Left renal pelvis (tissue), 4 donors: Measurements from ENCODE around the gene FRS3. TPM values are rescaled to one million over a fixed set of nuclear protein-coding genes. Genes with fewer than 3 reads are reported as not detected.

Experiments used
- DNase-seq, 4 donors: peaks; one replicate each; pipeline ENCODE4 v3.0.0-alpha.2; 2013; ENCODE audit warnings: low read depth in 4 of 4, low spot score in 3 of 4
- polyA plus RNA-seq, 4 donors: library from polyadenylated mRNA; unstranded; fragments of 120-200 nt; gene quantifications; one replicate each; pipeline ENCODE4 v1.2.1, GENCODE V29; 2013; ENCODE audit not compliant: insufficient read length in 4 of 4

The FRS3 gene
- polyA plus RNA-seq, 4 donors: 5.0 to 8.4 (median 6.3) TPM

DNA sequence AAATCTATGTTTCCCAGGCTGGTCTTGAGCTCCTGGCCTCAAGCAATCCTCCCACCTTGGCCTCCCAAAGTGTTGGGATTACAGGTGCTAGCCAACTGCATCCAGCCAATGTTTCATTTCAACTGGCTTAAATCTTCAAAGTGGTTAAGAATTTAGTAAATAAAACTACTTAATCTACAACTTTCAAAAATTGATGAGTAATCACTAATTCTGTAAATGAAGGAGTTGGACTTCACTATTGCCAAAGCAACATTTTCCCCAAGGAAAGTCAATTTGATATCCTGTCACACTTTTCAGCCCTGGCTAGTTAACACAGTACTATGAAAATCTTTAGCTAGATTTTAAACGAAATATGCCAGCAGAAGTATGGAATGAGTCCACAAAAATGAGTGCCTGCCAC lies 11.6 kb upstream of the FRS3 start:
- no peak for DNase-seq

DNA sequence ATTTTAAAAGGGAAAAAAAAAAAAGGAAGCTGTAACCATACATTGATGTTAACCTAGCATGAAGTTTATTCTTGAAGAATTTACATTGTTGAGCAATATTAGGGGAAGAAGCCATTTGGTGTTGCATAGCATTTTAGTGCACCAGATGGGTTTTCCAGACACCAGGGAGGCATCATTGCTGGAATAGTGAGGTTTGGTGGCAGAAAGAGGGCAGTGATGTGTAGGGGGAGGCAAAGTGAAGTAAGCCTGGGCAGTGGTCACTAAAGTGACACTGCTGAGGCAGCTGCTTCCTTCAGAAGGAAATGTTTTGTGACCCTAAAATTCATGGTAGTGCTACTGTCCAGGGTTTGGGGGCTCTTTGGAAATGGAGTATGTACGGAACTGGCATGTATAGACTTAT lies 10.3 kb upstream of the FRS3 start:
- DNase-seq: no peak

DNA sequence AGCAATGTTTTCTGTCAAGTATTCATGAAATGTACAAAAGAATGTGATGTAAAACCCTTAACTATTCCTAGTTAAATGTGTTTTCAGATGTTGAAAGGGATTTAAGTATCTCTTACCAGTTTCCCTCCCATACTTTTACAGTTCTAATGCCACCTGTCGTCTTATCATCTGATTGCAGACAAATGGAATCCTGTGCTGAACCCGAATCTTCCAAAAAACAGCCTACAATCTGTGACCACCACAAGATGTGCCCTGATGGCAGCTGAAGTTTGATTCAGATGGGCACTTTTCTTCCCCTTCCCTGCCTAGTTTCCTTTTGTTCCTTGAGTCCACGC lies 9.7 kb upstream of the FRS3 start:
- DNase-seq: no peak

DNA sequence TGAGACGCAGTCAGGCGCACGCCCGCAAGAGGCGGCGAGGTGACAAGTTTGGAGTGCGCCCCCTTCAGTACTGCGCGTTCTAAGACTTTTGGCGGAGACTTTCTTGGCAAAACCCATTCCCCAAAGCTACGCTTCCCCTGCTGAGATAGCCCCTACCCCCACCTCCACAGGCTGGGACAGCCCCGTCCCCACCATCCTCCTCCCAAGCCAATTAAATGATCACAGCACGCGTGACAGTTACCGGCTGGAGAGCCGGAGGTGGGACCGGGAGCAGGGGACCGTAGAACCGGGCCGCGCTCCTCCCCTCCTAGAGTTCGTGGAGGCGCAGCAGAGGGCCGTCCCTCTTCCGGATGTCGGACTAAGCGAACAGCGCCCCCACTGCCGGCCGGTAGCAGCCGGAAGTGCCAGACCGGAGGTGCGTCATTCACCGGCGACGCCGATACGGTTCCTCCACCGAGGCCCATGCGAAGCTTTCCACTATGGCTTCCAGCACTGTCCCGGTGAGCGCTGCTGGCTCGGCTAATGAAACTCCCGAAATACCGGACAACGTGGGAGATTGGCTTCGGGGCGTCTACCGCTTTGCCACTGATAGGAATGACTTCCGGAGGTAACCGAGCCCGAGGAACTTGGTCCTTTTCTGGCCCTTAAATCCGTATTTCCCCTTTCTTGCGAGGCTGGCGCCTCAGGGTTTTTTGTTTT lies 7.7 kb upstream of the FRS3 start, which contains the start of gene TOMM6:
TOMM6 (plus strand) TSS at position 476 of the 699 bp plus-strand sequence; CDS start at position 480, 4 bp downstream.
- DNase-seq: peak; percentile 85 to 91 (median 88)

DNA sequence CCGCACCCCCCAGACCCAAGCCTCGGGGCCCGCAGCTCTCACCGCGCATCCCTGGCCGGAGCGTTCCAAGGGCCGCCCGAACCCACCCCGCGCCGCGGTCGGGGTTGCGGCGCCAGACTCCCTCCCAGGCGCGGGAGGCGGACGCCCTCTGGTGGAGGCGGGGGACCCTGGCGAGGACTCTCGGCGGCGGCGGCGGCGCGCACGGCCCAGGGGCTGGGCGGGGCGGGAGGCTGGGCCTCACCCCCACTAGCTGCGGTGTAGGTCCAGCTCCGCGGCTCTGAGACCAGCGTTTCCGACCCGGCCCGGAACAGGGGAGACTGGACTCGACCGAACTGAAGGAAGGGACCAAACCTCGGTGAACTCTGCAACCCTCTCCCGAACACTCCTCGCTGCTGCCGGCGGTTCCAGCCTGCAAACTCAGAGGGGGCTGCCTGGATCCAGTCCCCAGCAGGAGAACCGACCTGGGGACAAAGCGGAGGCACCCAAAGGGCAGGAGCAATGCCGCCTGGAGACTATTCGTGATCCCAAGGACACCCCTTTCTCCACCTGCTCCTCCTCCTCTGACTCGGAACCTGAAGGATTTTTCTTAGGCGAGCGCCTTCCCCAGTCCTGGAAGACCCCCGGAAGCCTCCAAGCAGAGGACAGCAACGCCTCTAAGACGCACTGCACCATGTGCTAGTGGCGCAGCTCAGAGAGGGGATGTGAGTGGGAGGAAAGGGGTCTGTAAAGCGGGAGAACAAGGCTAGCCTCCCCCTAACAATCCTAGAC lies 6.9 kb upstream of the FRS3 start:
- peak in 1 of 4 donors; percentile 68 for DNase-seq

DNA sequence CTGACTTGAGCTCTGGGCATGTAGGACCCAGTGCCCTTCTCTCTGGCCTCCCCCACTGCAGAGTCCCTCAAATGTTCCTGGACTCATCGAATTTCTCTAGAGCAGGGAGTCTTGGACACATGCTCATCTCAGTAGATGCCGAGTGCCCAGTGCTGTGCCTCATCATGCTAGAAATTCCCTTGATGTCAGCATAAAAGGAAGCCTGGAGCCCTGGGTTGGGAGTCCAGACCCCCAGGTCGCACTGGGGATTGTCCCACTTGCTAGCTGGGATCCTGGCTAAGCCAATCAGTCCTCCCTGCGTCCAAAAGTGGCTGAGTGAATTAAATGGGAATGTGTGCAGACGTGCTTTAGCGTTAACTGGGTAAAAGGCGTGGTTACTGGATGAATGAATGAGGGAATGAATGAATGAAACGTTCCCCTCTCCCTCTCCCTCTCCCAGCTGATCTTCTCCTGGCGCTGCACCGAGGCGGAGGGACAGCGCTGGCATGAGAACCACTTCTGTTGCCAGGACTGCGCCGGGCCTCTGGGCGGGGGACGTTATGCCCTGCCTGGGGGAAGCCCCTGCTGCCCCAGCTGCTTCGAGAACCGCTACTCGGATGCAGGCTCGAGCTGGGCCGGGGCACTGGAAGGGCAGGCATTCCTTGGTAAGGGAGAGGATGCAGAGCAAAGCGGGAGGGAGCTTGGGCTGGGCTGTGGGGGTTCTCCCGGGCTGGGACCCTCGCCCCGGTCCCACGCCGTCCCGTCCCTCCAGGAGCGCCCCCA lies 6.2 kb upstream of the FRS3 start:
- no peak for DNase-seq

DNA sequence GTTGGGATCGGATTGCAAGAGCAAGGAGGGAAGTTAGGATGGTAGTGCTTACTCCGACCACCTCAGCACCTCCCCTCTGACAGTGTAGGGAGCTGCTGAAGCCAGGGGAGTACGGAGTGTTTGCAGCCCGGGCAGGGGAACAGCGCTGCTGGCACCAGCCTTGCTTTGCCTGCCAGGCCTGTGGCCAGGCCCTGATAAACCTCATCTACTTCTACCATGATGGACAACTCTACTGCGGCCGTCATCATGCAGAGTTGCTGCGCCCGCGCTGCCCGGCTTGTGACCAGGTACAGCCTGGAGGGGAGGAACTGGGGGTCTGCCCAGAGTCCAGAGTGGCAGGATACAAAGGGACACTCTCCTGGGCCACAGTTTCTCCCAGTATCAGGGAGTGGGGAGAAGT lies 5.6 kb upstream of the FRS3 start:
- DNase-seq: no peak

DNA sequence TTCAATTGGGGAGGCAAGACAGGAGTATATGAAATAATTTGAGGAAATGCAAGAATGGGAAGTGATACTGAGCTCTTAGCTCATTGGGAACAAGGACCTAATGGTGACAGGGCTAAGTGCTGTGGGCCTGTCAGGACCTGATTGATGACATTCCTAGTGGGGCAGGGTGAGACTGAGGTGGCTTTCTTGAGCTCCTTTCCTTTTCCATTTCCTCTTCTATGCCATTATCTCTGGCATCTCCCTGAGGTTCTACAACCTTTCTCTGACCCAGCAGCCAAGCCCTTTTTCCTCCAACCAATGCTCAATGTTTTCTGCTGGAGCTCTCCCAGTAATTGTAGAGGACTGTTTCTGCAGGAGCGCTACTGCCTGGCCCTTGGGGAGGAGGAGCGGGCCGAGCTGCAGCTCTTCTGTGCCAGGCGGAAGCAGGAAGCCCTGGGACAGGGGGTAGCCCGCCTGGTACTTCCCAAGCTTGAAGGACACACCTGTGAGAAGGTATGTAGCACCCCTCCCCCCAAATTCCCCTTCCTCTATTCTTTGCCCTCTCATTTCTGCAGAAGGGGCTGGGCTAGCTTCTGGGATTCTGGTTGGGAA lies 5.0 kb upstream of the FRS3 start:
- no peak for DNase-seq

DNA sequence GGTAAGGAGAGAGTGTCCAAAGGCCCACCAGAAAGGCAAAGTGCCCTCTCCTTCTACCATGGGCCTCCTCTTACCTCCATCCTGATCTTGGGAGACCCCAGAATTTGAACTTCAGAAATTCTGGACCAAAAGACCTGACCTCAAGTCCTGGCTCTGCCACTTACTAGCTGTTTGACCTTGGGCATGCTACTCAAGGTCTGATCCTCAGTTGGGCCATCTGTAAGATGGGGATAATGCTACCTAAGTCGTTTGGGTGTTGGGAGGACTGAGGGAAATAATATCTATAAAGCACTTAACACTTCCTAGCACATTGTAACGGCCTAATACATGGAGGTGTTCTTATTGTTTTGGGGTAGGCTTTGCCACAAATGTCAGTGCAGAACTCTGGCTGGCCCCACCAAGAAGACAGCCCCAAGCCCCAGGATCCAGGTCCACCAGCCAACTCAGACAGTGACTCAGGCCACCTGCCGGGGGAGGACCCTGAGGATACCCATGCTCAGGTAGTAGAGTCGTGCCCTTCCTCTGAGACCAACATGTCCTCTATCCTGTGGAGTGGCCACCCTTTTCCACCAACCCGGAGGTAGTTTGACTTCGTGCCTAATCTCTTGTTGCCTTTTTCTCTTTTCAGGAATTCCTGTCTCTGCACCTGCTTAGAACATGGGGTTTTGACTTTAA lies 3.5 kb upstream of the FRS3 start:
- no peak for DNase-seq

DNA sequence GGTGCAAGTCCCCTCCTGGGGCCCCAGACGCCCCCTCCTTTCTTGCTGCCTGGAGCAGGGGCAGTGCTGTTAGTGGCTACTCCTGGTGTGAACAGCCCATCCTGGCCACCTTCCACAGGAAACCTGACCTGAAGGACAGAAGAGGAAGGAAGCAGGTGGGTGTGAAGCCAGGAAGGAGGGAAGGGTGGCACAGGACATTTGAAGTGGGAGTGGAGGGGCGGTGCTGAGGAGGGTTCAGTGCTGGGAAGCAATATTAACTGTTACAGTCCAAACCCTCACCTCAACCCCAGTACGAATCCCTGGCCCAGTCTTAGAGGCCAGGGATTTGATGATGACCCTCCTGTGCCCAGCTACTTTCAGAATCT lies 1.6 kb upstream of the FRS3 start:
- no peak for DNase-seq

DNA sequence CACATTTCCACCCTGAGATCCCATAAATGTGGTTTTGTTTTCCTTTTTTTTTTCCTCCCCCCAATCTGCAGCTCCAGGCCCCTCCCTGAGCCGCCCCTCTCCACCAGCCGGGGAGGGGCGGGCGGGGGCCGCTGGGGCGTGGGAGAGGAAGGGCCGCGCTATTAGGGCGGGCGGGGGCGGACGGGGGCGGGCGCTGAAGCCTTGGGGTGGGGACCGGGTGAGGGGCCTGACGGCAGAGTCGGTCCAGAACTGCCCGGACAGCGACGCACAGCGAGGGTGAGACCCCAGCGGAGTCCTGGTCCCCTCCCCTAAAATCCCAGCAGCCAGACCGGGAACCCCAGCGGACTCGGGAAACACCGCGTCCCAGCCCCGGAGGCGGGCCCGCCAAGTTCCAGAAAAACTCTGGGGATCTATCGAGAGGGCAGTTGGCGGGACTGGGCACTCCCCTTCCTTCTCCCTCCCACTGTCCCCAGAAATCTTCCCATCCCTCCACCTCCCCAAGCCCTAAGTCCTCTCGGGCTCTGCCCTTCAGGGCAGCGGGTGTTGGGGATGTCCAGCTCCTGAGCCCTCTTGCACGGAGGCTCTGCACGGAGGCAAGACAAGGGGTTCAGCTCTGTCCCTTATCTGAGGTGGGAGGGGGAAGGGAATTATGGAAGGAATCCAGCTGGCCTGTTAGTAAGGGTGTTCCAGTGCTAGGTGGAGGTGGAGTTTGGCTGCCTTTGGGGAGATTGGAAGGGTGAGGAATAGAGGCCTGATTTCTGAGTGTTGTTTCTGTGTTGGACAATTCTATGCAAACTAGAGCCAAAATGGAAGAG lies 1.1 kb upstream of the FRS3 start, which contains the start of gene PRICKLE4:
PRICKLE4 (plus strand) TSS at position 232 of the 815 bp plus-strand sequence. CDS start 2,692 bp downstream, outside the sequence.
- DNase-seq: no peak

DNA sequence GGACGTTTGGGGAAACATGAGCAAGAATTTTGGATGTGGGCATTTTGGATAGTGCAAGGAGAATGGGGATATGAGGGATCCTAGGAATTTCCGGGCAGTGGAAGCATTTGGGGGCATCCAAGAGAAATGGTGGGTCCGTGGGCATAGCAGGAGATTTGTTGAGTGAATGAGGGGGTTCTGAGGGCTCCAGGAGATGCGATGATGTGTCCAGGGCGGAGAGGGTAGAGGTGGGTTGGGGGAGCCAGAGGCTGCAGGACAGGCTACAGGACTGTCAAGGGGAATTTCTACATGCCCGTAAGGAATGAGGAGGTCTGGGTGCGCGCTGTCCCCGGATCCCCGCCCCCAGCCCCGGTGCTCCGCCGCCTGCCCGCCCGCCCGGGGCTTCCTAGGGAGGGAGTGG lies 364 bp downstream of the FRS3 start:
- DNase-seq: no peak

DNA sequence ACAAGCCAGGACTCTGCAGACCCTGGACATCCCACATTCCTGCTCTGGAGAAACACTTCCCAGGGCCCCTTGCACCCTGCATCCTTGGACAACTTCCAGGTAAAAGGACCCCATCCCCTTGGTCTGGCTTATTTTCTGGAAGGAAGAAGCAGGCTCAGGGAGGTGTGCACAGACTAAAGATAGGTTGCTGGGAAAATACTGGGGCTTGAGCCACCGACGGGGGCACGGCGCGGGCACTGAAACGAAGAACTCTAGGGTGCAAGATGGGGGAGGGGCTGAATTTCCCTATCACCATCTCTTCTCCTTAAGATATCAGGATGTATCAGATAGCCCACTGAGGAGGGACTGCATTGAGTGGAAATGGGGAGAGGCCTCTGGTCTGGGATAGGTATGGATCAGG lies 805 bp downstream of the FRS3 start:
- no peak for DNase-seq

DNA sequence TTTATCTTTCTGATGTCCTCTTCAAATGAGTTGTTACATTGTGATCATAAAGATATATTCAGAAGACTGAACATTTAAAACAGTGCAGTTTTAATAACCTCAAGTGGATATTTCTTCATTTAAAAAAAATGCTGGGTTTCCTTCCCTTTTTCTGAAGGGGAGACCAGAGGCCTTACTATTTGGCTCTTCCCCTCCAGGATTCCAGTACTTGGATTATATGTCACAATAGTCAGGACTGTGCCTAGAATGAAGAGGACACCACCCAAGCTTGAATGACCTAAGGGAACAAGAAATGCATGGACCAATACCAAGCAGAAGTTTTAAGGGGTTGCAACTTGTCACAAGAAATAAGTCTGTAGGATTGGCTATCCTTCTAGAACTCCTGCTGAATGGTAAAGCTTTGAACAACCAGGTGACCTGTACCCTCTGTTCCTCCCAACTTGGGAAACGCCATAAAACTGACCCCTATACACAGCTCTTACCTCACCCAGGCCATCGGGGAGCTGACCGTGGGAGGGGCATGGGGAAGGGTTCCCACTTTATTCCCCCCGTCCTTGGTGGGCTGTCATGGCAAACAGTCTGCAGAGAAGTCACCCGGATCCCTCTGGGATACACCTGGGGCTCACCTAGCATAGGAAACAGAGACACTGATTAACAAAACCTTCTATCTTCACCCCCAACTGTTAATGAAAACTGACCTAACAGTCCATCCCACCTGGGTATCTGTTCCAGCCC lies 2.0 kb downstream of the FRS3 start:
- DNase-seq: no peak

DNA sequence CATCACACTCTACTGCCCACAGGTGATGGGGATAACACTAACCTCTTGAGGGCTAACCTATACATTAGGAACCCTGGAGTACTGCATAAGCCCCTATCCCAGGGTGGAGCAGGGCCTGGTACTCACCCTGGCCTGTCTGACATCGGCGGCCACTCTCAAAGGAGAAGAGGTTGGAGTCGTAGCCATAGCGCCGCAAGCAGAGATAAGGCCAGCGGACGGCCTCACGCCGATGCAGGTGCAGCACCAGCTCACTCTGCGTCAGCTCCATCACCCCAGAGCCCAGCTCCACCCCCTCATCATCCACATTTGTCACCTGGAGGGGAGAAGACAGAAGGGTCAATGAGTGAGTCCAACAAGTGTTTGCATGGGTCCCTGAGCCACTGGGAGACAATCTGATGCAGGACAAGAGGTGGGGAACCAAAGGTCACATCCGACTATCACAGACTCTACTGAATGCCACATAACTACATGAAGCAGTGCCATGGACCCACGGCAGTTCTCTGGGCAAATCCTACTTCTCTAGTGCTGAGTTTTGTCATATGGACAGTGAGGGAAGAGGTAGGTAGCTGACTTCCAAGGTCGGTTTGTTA lies 4.3 kb downstream of the FRS3 start:
- no peak for DNase-seq

DNA sequence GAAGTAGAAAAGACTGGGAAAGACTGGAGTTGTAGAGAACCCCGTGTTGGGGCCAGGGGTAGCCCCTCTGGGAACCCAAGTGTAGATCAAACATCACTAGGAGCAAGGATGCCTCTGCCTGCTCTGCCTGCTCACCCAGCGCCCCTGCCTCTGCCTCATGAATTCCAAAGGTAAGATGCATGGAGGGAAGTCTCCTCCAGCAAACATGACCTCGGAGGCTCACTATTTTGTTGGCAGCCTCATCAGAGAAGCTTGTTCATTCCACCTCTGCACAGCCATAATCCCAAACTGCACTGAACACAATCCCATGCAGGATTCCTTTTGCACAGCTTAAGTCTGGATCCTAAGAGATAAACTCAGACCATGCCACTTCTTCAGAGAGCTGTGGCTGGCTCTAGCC lies 4.9 kb downstream of the FRS3 start:
- DNase-seq: no peak

DNA sequence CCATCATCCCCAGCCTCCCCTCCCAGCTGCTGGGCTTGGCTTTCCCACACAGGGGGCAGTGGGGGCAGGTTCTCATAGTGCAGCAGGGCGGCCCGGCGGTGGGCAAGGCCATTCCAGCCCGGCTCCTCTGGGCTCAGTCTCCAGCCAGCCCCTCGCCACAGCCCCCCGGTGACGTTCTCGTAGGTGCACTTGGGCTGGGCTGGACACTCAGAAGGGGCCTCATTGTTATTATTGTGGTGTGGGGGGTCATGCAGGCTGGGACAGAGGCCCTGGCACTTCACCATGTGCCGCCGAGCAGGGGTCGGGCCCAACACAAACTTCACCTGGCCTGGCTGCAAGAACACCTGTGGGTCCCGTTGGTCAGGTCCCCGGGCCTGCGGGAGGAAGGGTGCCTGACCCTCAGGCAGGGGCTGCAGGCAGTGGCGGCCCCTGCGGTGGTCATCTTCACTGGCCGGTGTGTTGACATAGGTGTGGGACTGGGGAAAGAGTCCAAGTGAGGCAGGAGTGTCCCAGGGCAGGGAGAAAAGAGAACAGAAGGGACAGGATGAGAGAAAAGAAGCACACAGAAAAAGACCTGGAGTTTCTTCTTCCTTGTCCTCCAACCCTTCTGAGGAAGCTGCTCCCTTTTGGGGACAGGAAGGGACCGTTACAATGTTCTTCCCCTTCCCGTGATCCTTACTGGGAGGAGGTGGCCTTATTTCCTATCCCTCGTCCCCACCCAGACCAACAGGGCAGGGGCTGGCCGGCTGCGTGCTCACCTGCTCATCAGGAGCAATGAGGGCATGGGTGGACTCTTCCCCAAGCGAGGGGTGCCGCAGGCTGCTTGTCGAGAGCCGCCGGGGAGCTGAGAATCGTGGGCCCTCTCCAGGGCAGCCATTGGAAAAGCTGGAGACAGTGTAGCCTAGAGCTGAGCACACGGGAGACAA lies 8.4 kb downstream of the FRS3 start:
- DNase-seq: no peak
